ENCODE data around the gene PLAU.

The PLAU gene

DNA sequence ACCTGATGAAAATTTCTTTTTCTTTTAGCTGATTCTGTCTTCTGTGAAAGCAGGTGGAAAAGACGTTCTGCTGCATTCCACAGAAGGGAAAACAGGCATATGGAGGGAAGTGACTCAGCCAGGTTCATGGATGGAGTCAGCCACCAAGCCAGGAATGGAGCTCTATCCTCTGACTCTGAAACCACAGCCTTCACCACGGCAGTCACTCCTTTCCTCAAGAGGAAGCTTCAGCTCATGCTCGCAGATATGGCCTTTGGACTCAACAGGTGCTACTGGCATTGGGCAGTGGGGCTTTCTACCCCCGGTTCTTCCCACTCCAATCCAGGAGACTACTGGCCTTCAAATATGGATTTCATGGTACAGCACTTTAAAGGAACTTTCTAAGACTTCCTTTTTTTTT is 11.5 kb upstream of the PLAU start:
- Histone ChIP-seq H3K79me2 (ENCODE audit: control insufficient read depth, low read length) (no peaks in the 10 kb centered on the region), H3K36me3 (ENCODE audit: control insufficient read depth, low read length) (no peaks in the 10 kb centered on the region), H3K4me3 (ENCODE audit: low read length) (no peak overlapping the region), H3K4me2 (ENCODE audit: low read length) (no peak overlapping the region; the same call in 1 of the 2 replicates), H3K4me1 (ENCODE audit: control insufficient read depth, low read length) (peaks cover 26% of the 10 kb centered on the region), H4K20me1 (ENCODE audit: control insufficient read depth, insufficient read depth, low read depth, low read length) (no peaks in the 10 kb centered on the region), H3K9me3 (ENCODE audit: control insufficient read depth, insufficient read depth, low read length) (no peaks in the 10 kb centered on the region), H3K27me3 (ENCODE audit: control insufficient read depth, low read length) (no peaks in the 10 kb centered on the region), H3F3A (ENCODE audit: control insufficient read depth, insufficient read depth) (peaks cover 4% of the 10 kb centered on the region; the same call in 1 of the 2 replicates), H3K27ac (ENCODE audit: low read depth, low read length) (no peak overlapping the region), H3K9me2 (replicated peaks; ENCODE audit: control insufficient read depth, low read length) (no peaks in the 10 kb centered on the region)
- no peak for TF ChIP-seq EZH2phosphoT487 (IDR thresholded peaks at IDR 0.05; ENCODE audit: borderline replicate concordance, low read length)
- TF ChIP-seq, protein P1, sequence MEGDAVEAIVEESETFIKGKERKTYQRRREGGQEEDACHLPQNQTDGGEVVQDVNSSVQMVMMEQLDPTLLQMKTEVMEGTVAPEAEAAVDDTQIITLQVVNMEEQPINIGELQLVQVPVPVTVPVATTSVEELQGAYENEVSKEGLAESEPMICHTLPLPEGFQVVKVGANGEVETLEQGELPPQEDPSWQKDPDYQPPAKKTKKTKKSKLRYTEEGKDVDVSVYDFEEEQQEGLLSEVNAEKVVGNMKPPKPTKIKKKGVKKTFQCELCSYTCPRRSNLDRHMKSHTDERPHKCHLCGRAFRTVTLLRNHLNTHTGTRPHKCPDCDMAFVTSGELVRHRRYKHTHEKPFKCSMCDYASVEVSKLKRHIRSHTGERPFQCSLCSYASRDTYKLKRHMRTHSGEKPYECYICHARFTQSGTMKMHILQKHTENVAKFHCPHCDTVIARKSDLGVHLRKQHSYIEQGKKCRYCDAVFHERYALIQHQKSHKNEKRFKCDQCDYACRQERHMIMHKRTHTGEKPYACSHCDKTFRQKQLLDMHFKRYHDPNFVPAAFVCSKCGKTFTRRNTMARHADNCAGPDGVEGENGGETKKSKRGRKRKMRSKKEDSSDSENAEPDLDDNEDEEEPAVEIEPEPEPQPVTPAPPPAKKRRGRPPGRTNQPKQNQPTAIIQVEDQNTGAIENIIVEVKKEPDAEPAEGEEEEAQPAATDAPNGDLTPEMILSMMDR (IDR thresholded peaks at IDR 0.05; ENCODE audit: low read depth, low read length, poor library complexity, severe bottlenecking): no peak

DNA sequence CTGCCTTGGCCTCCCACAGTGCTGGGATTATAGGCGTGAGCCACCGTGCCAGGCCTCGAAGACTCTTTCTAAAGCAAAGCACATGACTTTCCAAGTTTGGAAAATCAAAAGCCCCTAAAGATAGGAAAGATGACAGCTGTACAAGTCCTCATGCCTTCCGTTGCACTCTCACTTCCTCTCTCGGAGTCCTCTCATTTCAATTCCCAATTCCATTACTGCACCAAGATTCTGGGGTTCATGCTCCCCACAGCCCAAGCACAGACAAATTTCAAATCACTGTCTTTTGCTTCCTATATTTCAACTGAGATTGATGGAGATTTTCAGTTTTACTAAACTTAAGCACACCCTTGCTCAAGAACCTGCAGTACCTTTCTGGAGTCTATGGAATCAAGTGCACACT is 10.9 kb upstream of the PLAU start:
- no peak overlapping the region for H3K4me3 ChIP-seq (ENCODE audit: low read length)
- H3F3A ChIP-seq (ENCODE audit: control insufficient read depth, insufficient read depth): peaks cover 4% of the 10 kb centered on the region; the same call in 1 of the 2 replicates
- H3K9me2 ChIP-seq (replicated peaks; ENCODE audit: control insufficient read depth, low read length): no peaks in the 10 kb centered on the region
- peaks cover 26% of the 10 kb centered on the region for H3K4me1 ChIP-seq (ENCODE audit: control insufficient read depth, low read length)
- H3K27me3 ChIP-seq (ENCODE audit: control insufficient read depth, low read length): no peaks in the 10 kb centered on the region
- H4K20me1 ChIP-seq (ENCODE audit: control insufficient read depth, insufficient read depth, low read depth, low read length): no peaks in the 10 kb centered on the region
- H3K9me3 ChIP-seq (ENCODE audit: control insufficient read depth, insufficient read depth, low read length): no peaks in the 10 kb centered on the region
- H3K36me3 ChIP-seq (ENCODE audit: control insufficient read depth, low read length): no peaks in the 10 kb centered on the region
- H3K79me2 ChIP-seq (ENCODE audit: control insufficient read depth, low read length): no peaks in the 10 kb centered on the region
- H3K4me2 ChIP-seq (ENCODE audit: low read length): peak overlapping the region; percentile 24
- H3K27ac ChIP-seq (ENCODE audit: low read depth, low read length): no peak overlapping the region
- TF ChIP-seq EZH2phosphoT487 (IDR thresholded peaks at IDR 0.05; ENCODE audit: borderline replicate concordance, low read length): no peak
- TF ChIP-seq, protein P1 (IDR thresholded peaks at IDR 0.05; ENCODE audit: low read depth, low read length, poor library complexity, severe bottlenecking): no peak

DNA sequence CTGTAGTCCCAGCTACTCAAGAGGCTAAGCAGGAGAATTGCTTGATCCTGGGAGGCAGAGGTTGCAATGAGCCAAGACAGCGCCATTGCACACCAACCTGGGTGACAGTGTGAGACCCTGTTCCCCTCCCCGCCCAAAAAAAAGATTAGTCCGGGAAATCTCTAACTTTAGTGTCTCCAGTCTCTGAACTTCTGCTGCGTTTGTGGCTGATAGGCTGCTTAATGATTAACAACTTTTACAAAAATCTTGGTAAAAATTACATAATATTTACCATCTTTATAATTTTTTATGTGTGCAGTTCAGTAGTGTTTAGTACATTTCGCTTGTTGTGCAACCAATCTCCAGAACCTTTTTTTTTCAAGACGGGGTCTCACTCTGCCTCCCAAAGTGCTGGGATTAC is 9.7 kb upstream of the PLAU start:
- H3F3A ChIP-seq (ENCODE audit: control insufficient read depth, insufficient read depth): peaks cover 4% of the 10 kb centered on the region; the same call in 1 of the 2 replicates

More for the DNA sequence above, 9.7 kb upstream of the PLAU start:
- no peaks in the 10 kb centered on the region for H3K36me3 ChIP-seq (ENCODE audit: control insufficient read depth, low read length)
- no peak overlapping the region for H3K4me2 ChIP-seq (ENCODE audit: low read length)
- no peak overlapping the region for H3K4me3 ChIP-seq (ENCODE audit: low read length)
- no peaks in the 10 kb centered on the region for H4K20me1 ChIP-seq (ENCODE audit: control insufficient read depth, insufficient read depth, low read depth, low read length)
- no peaks in the 10 kb centered on the region for H3K79me2 ChIP-seq (ENCODE audit: control insufficient read depth, low read length)
- no peak for TF ChIP-seq EZH2phosphoT487 (IDR thresholded peaks at IDR 0.05; ENCODE audit: borderline replicate concordance, low read length)
- TF ChIP-seq, protein P1 (IDR thresholded peaks at IDR 0.05; ENCODE audit: low read depth, low read length, poor library complexity, severe bottlenecking): no peak
- no peak overlapping the region for H3K27ac ChIP-seq (ENCODE audit: low read depth, low read length)
- H3K9me3 ChIP-seq (ENCODE audit: control insufficient read depth, insufficient read depth, low read length): no peaks in the 10 kb centered on the region
- H3K9me2 ChIP-seq (replicated peaks; ENCODE audit: control insufficient read depth, low read length): no peaks in the 10 kb centered on the region
- H3K4me1 ChIP-seq (ENCODE audit: control insufficient read depth, low read length): peaks cover 26% of the 10 kb centered on the region
- H3K27me3 ChIP-seq (ENCODE audit: control insufficient read depth, low read length): no peaks in the 10 kb centered on the region

All from DOHH2 (cell line).